ENCODE results near the gene MAP3K6.

The MAP3K6 gene

DNA sequence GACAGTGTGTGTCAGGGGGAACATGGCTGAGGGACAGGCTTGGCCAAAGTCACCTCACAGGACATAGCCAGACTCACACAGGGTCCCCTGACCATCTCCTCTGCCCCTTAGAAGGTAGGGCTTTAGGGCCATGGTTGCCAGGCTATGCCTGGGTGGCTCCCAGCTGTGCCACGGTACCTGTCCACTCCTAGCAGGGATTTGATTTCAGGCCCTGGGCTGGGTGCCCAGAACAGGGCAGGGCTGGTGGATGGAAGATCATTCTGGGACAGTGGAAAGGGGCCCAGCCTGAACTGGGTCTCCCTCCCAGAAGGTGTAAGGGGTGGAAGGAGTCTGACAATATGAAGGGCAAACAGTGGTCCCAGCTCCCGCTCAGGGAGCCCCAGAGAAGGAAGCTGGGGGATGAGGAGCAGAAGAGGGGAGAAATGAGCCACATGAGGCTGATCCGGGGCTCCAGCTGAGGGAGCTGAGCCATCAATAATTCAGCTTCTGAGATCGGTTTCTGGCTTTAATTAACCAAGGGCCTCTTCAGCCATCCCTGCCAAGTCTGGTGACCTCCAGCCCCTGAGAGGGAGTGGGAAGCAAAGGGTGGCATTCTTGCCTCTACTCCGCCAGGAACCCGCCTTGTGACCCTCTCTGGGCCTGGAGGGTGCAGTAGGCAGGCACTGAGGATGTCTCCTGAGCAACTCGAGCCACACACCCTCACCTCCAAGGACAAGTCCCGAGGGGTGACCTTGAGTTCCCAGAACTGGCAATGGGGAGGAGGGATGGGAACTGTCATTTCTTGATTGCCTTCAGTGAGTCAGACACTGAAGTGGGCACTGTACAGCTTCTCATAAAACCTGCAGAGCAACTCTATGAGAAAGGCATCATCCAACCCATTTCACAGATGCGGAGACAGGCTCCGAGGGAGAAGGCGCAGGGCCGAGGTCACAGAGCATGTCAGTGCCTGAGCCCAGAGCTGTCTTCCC, 14.3 kb upstream of the MAP3K6 start:
- H4K20me1 ChIP-seq (ENCODE audit: low read depth, low read length): no peaks in the 10 kb centered on the region
- H3K9me2 ChIP-seq (replicated peaks; ENCODE audit: insufficient read depth, low read length): no peaks in the 10 kb centered on the region
- H3K27ac ChIP-seq (ENCODE audit: low read depth, low read length): no peak overlapping the region
- H3K4me3 ChIP-seq (ENCODE audit: insufficient read depth, low read length, poor library complexity, severe bottlenecking): no peak overlapping the region
- TF ChIP-seq, protein P1, sequence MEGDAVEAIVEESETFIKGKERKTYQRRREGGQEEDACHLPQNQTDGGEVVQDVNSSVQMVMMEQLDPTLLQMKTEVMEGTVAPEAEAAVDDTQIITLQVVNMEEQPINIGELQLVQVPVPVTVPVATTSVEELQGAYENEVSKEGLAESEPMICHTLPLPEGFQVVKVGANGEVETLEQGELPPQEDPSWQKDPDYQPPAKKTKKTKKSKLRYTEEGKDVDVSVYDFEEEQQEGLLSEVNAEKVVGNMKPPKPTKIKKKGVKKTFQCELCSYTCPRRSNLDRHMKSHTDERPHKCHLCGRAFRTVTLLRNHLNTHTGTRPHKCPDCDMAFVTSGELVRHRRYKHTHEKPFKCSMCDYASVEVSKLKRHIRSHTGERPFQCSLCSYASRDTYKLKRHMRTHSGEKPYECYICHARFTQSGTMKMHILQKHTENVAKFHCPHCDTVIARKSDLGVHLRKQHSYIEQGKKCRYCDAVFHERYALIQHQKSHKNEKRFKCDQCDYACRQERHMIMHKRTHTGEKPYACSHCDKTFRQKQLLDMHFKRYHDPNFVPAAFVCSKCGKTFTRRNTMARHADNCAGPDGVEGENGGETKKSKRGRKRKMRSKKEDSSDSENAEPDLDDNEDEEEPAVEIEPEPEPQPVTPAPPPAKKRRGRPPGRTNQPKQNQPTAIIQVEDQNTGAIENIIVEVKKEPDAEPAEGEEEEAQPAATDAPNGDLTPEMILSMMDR (IDR thresholded peaks at IDR 0.05; ENCODE audit: insufficient read depth, low read length, poor library complexity, severe bottlenecking): no peak
- no peak for TF ChIP-seq EZH2phosphoT487 (conservative IDR thresholded peaks at IDR 0.05; ENCODE audit: low read length)
- H3K4me2 ChIP-seq (ENCODE audit: low read depth, low read length, poor library complexity, severe bottlenecking): no peak overlapping the region
- H3K79me2 ChIP-seq (ENCODE audit: insufficient read depth, low read length): no peaks in the 10 kb centered on the region
- no peak overlapping the region for H3K9ac ChIP-seq (ENCODE audit: low read length)
- H3K27me3 ChIP-seq (ENCODE audit: low read length): no peaks in the 10 kb centered on the region
- H3K36me3 ChIP-seq (ENCODE audit: low read length): no peaks in the 10 kb centered on the region
- no peak overlapping the region for H2AFZ ChIP-seq (ENCODE audit: low read depth, low read length, severe bottlenecking)
- no peaks in the 10 kb centered on the region for H3F3A ChIP-seq (ENCODE audit: insufficient read depth)
- no peaks in the 10 kb centered on the region for H3K9me3 ChIP-seq (ENCODE audit: insufficient read depth, low read length)

DNA sequence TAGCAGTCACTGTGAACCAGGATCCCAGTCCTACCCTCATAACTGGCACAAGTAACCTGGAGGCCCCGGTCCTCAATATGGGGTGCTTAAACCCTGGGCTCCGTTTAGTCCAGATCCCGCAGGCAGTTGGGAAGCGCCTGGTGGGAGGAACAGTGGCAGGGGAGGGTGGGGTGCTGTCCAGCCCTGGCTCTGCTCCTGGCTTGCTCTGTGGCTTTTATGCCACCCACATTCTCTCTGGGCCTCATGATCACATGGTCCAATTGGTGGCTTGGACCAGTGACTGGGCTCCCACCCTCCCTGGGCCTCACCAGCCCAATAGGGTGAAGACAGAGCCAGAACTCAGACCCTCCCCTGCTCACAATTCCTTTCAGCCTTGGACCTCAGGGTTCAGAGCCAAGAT, 13.5 kb upstream of the MAP3K6 start:
- no peaks in the 10 kb centered on the region for H4K20me1 ChIP-seq (ENCODE audit: low read depth, low read length)
- H3K79me2 ChIP-seq (ENCODE audit: insufficient read depth, low read length): no peaks in the 10 kb centered on the region
- H3F3A ChIP-seq (ENCODE audit: insufficient read depth): no peaks in the 10 kb centered on the region
- TF ChIP-seq, protein P1 (IDR thresholded peaks at IDR 0.05; ENCODE audit: insufficient read depth, low read length, poor library complexity, severe bottlenecking): no peak
- no peak for TF ChIP-seq EZH2phosphoT487 (conservative IDR thresholded peaks at IDR 0.05; ENCODE audit: low read length)
- no peaks in the 10 kb centered on the region for H3K27me3 ChIP-seq (ENCODE audit: low read length)
- no peak overlapping the region for H3K9ac ChIP-seq (ENCODE audit: low read length)
- H3K4me2 ChIP-seq (ENCODE audit: low read depth, low read length, poor library complexity, severe bottlenecking): no peak overlapping the region
- no peaks in the 10 kb centered on the region for H3K36me3 ChIP-seq (ENCODE audit: low read length)
- no peaks in the 10 kb centered on the region for H3K9me2 ChIP-seq (replicated peaks; ENCODE audit: insufficient read depth, low read length)
- no peak overlapping the region for H2AFZ ChIP-seq (ENCODE audit: low read depth, low read length, severe bottlenecking)
- no peak overlapping the region for H3K27ac ChIP-seq (ENCODE audit: low read depth, low read length)
- H3K9me3 ChIP-seq (ENCODE audit: insufficient read depth, low read length): no peaks in the 10 kb centered on the region
- H3K4me3 ChIP-seq (ENCODE audit: insufficient read depth, low read length, poor library complexity, severe bottlenecking): no peak overlapping the region

GRCh38 chr1:27379564-27380122, 12.9 kb upstream of the MAP3K6 start:
- no peaks in the 10 kb centered on the region for H4K20me1 ChIP-seq (ENCODE audit: low read depth, low read length)
- H3K9ac ChIP-seq (ENCODE audit: low read length): no peak overlapping the region
- no peaks in the 10 kb centered on the region for H3K27me3 ChIP-seq (ENCODE audit: low read length)
- H3K4me3 ChIP-seq (ENCODE audit: insufficient read depth, low read length, poor library complexity, severe bottlenecking): no peak overlapping the region
- no peaks in the 10 kb centered on the region for H3K9me3 ChIP-seq (ENCODE audit: insufficient read depth, low read length)
- no peaks in the 10 kb centered on the region for H3K9me2 ChIP-seq (replicated peaks; ENCODE audit: insufficient read depth, low read length)
- H3K36me3 ChIP-seq (ENCODE audit: low read length): no peaks in the 10 kb centered on the region
- H2AFZ ChIP-seq (ENCODE audit: low read depth, low read length, severe bottlenecking): no peak overlapping the region
- no peaks in the 10 kb centered on the region for H3F3A ChIP-seq (ENCODE audit: insufficient read depth)
- no peak overlapping the region for H3K4me2 ChIP-seq (ENCODE audit: low read depth, low read length, poor library complexity, severe bottlenecking)
- TF ChIP-seq, protein P1 (IDR thresholded peaks at IDR 0.05; ENCODE audit: insufficient read depth, low read length, poor library complexity, severe bottlenecking): no peak
- no peak for TF ChIP-seq EZH2phosphoT487 (conservative IDR thresholded peaks at IDR 0.05; ENCODE audit: low read length)
- no peak overlapping the region for H3K27ac ChIP-seq (ENCODE audit: low read depth, low read length)
- H3K79me2 ChIP-seq (ENCODE audit: insufficient read depth, low read length): no peaks in the 10 kb centered on the region

Measured in SU-DHL-6 (cell line).